ENCODE measurements around the gene CLCN1. TPM values are rescaled to one million over a fixed set of nuclear protein-coding genes. Genes with fewer than 3 reads are reported as not detected.

The CLCN1 gene
- polyA plus RNA-seq (2013), result 0.03 TPM in 2 replicates

DNA sequence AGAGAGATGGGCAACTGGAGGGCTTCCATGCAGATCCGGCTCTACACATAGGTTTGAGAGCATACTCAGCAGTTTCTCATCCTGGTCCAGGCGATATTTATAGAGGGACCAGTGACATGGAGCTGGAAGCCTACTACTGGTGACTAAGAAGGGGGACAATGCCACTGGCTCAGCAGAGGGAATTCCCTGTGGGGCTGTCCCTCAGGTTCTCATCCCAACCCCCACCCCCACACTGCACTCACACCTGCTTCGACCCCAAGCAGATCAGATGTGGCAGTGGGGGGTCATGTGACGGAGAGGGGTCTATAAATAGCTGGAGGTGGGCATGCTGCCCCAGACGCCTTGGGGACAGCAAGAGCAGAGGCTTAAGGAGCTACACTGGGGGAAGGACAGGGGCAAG, at the start of gene CLCN1:
CLCN1 (plus strand) TSS at position 336 of the 400 bp plus-strand sequence. CDS start 102 bp downstream, outside the sequence.
- no peak within 1 kb of the TSS for H2BK120ac ChIP-seq (ENCODE audit: insufficient read depth, low read length, poor library complexity)
- H3K14ac ChIP-seq (ENCODE audit: low read length), result no peak within 1 kb of the TSS
- H3K4me1 ChIP-seq (ENCODE audit: control insufficient read depth in 1 of 2, insufficient read depth in 2 of 2, low read length in 2 of 2), result peaks cover 3 to 7% of the 10 kb centered on the region in 2 experiments
- no peak within 1 kb of the TSS for H3K23ac ChIP-seq (ENCODE audit: low read length)
- H3K4ac ChIP-seq (ENCODE audit: low read depth, low read length), result no peak within 1 kb of the TSS
- H2BK5ac ChIP-seq (ENCODE audit: low read depth, low read length, poor library complexity), result no peak within 1 kb of the TSS
- H2BK12ac ChIP-seq (ENCODE audit: low read length), result no peak within 1 kb of the TSS
- no peak within 1 kb of the TSS for H3K4me2 ChIP-seq (ENCODE audit: low read length)
- no peaks in the 10 kb centered on the region for H3K79me2 ChIP-seq (ENCODE audit: control insufficient read depth, insufficient read depth, low read length, poor library complexity)
- no peak within 1 kb of the TSS for H4K12ac ChIP-seq (ENCODE audit: low read depth, low read length)
- H3K9ac ChIP-seq (ENCODE audit: low read length), result no peak within 1 kb of the TSS
- H3K18ac ChIP-seq (ENCODE audit: low read length), result no peak within 1 kb of the TSS
- H2AFZ ChIP-seq (ENCODE audit: insufficient read depth, low read length, poor library complexity), result no peak within 1 kb of the TSS
- H3K36me3 ChIP-seq (ENCODE audit: control insufficient read depth in 1 of 2, insufficient read depth in 2 of 2, low read length in 2 of 2), result no peaks in the 10 kb centered on the region
- no peak for DNase-seq
- no peak within 1 kb of the TSS for H4K8ac ChIP-seq (ENCODE audit: low read depth, low read length)
- peaks cover 1% of the 10 kb centered on the region for H3K9me3 ChIP-seq (ENCODE audit: insufficient read depth, low read depth, low read length)
- no peaks in the 10 kb centered on the region for H3K27me3 ChIP-seq (ENCODE audit: insufficient read depth, low read length)
- H2AK5ac ChIP-seq (ENCODE audit: low read length), result no peak within 1 kb of the TSS
- H3K79me1 ChIP-seq (ENCODE audit: low read length), result no peaks in the 10 kb centered on the region
- H4K91ac ChIP-seq (ENCODE audit: low read depth, low read length), result no peak within 1 kb of the TSS
- H3K4me3 ChIP-seq (ENCODE audit: low read depth, low read length), result no peak within 1 kb of the TSS
- H3K27ac ChIP-seq (ENCODE audit: low read depth, low read length), result no peak within 1 kb of the TSS
- WGBS (ENCODE audit: extremely low coverage, insufficient coverage, insufficient read length), result no CpG with 5 or more reads among the region's 5 CpGs

DNA sequence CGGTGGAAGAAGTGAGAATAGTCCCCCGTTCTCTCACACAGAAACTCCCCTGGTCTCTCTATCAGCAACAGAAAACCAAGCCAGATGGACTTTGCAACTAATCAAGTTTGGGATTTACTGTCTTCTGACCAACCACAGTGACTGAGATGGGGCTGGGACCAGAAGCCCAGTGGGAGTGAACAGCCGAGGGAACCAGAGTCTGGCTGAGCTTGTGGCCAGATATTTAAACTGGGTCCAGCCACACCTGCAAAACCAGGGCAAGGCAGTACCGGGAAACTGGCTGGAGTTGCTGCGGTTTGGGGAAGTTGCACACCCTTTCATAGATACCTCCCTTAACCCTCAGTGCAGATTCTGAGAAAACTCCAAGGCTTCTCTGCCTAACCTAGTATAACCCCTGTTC, 46.7 kb upstream of the CLCN1 start:
- no peak overlapping the region for H4K8ac ChIP-seq (ENCODE audit: low read depth, low read length)
- no peak overlapping the region for H2BK120ac ChIP-seq (ENCODE audit: insufficient read depth, low read length, poor library complexity)
- no peak for DNase-seq
- no peak overlapping the region for H3K4me3 ChIP-seq (ENCODE audit: low read depth, low read length)
- no peak overlapping the region for H3K4me2 ChIP-seq (ENCODE audit: low read length)
- no peak overlapping the region for H3K23ac ChIP-seq (ENCODE audit: low read length)
- WGBS (ENCODE audit: extremely low coverage, insufficient coverage, insufficient read length), result no CpG with 5 or more reads among the region's 5 CpGs
- H3K14ac ChIP-seq (ENCODE audit: low read length), result no peak overlapping the region
- no peak overlapping the region for H4K91ac ChIP-seq (ENCODE audit: low read depth, low read length)
- no peak overlapping the region for H2BK5ac ChIP-seq (ENCODE audit: low read depth, low read length, poor library complexity)
- H3K27ac ChIP-seq (ENCODE audit: low read depth, low read length), result no peak overlapping the region
- H3K4me1 ChIP-seq (ENCODE audit: control insufficient read depth in 1 of 2, insufficient read depth in 2 of 2, low read length in 2 of 2), result peaks cover 4% of the 10 kb centered on the region in 2 experiments
- no peak overlapping the region for H3K18ac ChIP-seq (ENCODE audit: low read length)
- H2BK12ac ChIP-seq (ENCODE audit: low read length), result no peak overlapping the region
- no peak overlapping the region for H3K9ac ChIP-seq (ENCODE audit: low read length)
- peaks cover 30% of the 10 kb centered on the region in 2 experiments for H3K36me3 ChIP-seq (ENCODE audit: control insufficient read depth in 1 of 2, insufficient read depth in 2 of 2, low read length in 2 of 2)
- H3K79me1 ChIP-seq (ENCODE audit: low read length), result no peaks in the 10 kb centered on the region
- no peak overlapping the region for H2AFZ ChIP-seq (ENCODE audit: insufficient read depth, low read length, poor library complexity)
- H3K27me3 ChIP-seq (ENCODE audit: insufficient read depth, low read length), result no peaks in the 10 kb centered on the region
- H4K12ac ChIP-seq (ENCODE audit: low read depth, low read length), result no peak overlapping the region
- H3K9me3 ChIP-seq (ENCODE audit: insufficient read depth, low read depth, low read length), result no peaks in the 10 kb centered on the region
- no peak overlapping the region for H2AK5ac ChIP-seq (ENCODE audit: low read length)
- no peak overlapping the region for H3K4ac ChIP-seq (ENCODE audit: low read depth, low read length)
- H3K79me2 ChIP-seq (ENCODE audit: control insufficient read depth, insufficient read depth, low read length, poor library complexity), result no peaks in the 10 kb centered on the region

GRCh38 chr7:143271240-143271639, 44.7 kb upstream of the CLCN1 start:
- no peak overlapping the region for H3K4me2 ChIP-seq (ENCODE audit: low read length)
- no peak overlapping the region for H2BK5ac ChIP-seq (ENCODE audit: low read depth, low read length, poor library complexity)
- H3K27me3 ChIP-seq (ENCODE audit: insufficient read depth, low read length), result no peaks in the 10 kb centered on the region
- H4K12ac ChIP-seq (ENCODE audit: low read depth, low read length), result no peak overlapping the region
- no peak overlapping the region for H3K18ac ChIP-seq (ENCODE audit: low read length)
- no peaks in the 10 kb centered on the region for H3K9me3 ChIP-seq (ENCODE audit: insufficient read depth, low read depth, low read length)
- H4K8ac ChIP-seq (ENCODE audit: low read depth, low read length), result no peak overlapping the region
- H2BK120ac ChIP-seq (ENCODE audit: insufficient read depth, low read length, poor library complexity), result no peak overlapping the region
- H3K9ac ChIP-seq (ENCODE audit: low read length), result no peak overlapping the region
- no peak overlapping the region for H2AFZ ChIP-seq (ENCODE audit: insufficient read depth, low read length, poor library complexity)
- no peak overlapping the region for H3K23ac ChIP-seq (ENCODE audit: low read length)
- WGBS (ENCODE audit: extremely low coverage, insufficient coverage, insufficient read length), result no CpG with 5 or more reads among the region's 1 CpG
- H2BK12ac ChIP-seq (ENCODE audit: low read length), result no peak overlapping the region
- no peak overlapping the region for H3K4ac ChIP-seq (ENCODE audit: low read depth, low read length)
- no peak overlapping the region for H3K14ac ChIP-seq (ENCODE audit: low read length)
- no peak overlapping the region for H3K4me3 ChIP-seq (ENCODE audit: low read depth, low read length)
- no peak overlapping the region for H4K91ac ChIP-seq (ENCODE audit: low read depth, low read length)
- no peak overlapping the region for H3K27ac ChIP-seq (ENCODE audit: low read depth, low read length)
- H3K79me2 ChIP-seq (ENCODE audit: control insufficient read depth, insufficient read depth, low read length, poor library complexity), result no peaks in the 10 kb centered on the region
- no peak for DNase-seq
- no peaks in the 10 kb centered on the region for H3K4me1 ChIP-seq (ENCODE audit: control insufficient read depth in 1 of 2, insufficient read depth in 2 of 2, low read length in 2 of 2)
- no peak overlapping the region for H2AK5ac ChIP-seq (ENCODE audit: low read length)
- H3K36me3 ChIP-seq (ENCODE audit: control insufficient read depth in 1 of 2, insufficient read depth in 2 of 2, low read length in 2 of 2), result peaks cover 21 to 26% of the 10 kb centered on the region in 2 experiments
- H3K79me1 ChIP-seq (ENCODE audit: low read length), result no peaks in the 10 kb centered on the region

DNA sequence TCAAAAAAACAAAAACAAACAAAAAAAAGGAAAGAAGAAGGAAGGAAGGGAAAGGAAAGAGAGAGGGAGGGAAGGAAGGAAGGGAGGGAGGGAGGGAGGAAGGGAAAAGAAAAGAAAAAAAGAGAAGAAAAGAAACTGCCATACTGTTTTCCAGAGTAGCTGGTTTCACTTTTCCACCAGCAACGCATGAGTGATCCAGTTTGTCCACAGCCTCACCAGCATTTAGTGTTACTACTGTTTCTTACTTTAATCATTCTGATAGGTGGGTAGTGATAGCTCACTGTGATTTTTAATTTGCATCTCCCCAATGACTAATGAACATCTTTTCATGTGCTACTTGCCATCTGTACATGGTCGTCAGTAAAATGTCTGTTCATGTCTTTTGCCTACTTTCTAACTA, 43.0 kb upstream of the CLCN1 start:
- no peak for DNase-seq
- WGBS (ENCODE audit: extremely low coverage, insufficient coverage, insufficient read length), result no CpG with 5 or more reads among the region's 2 CpGs
- no peak overlapping the region for H4K91ac ChIP-seq (ENCODE audit: low read depth, low read length)

More for the DNA sequence above, 43.0 kb upstream of the CLCN1 start:
- H3K18ac ChIP-seq (ENCODE audit: low read length), result no peak overlapping the region
- H2AFZ ChIP-seq (ENCODE audit: insufficient read depth, low read length, poor library complexity), result no peak overlapping the region
- no peak overlapping the region for H3K4me3 ChIP-seq (ENCODE audit: low read depth, low read length)
- no peak overlapping the region for H2AK5ac ChIP-seq (ENCODE audit: low read length)
- no peak overlapping the region for H3K4me2 ChIP-seq (ENCODE audit: low read length)
- no peak overlapping the region for H2BK5ac ChIP-seq (ENCODE audit: low read depth, low read length, poor library complexity)
- H3K4ac ChIP-seq (ENCODE audit: low read depth, low read length), result no peak overlapping the region
- no peak overlapping the region for H3K14ac ChIP-seq (ENCODE audit: low read length)
- no peaks in the 10 kb centered on the region for H3K9me3 ChIP-seq (ENCODE audit: insufficient read depth, low read depth, low read length)
- no peaks in the 10 kb centered on the region for H3K27me3 ChIP-seq (ENCODE audit: insufficient read depth, low read length)
- H3K9ac ChIP-seq (ENCODE audit: low read length), result no peak overlapping the region
- peaks cover 18% of the 10 kb centered on the region in 2 experiments for H3K36me3 ChIP-seq (ENCODE audit: control insufficient read depth in 1 of 2, insufficient read depth in 2 of 2, low read length in 2 of 2)
- no peak overlapping the region for H3K27ac ChIP-seq (ENCODE audit: low read depth, low read length)
- no peak overlapping the region for H3K23ac ChIP-seq (ENCODE audit: low read length)
- no peak overlapping the region for H4K12ac ChIP-seq (ENCODE audit: low read depth, low read length)
- no peak overlapping the region for H2BK12ac ChIP-seq (ENCODE audit: low read length)
- no peaks in the 10 kb centered on the region for H3K4me1 ChIP-seq (ENCODE audit: control insufficient read depth in 1 of 2, insufficient read depth in 2 of 2, low read length in 2 of 2)
- H3K79me1 ChIP-seq (ENCODE audit: low read length), result no peaks in the 10 kb centered on the region
- no peaks in the 10 kb centered on the region for H3K79me2 ChIP-seq (ENCODE audit: control insufficient read depth, insufficient read depth, low read length, poor library complexity)
- no peak overlapping the region for H2BK120ac ChIP-seq (ENCODE audit: insufficient read depth, low read length, poor library complexity)
- no peak overlapping the region for H4K8ac ChIP-seq (ENCODE audit: low read depth, low read length)
